HCT116 (cell line): Measurements from ENCODE around the gene UBE3C. TPM values are rescaled to one million over a fixed set of nuclear protein-coding genes. Genes with fewer than 3 reads are reported as not detected.

ENCODE experiments used
- ATAC-seq: fragments of 200-7000 bp; cut with Tn5 transposase; 2 replicates; pipeline ENCODE4 v1.9.1; 2020; ENCODE audit warnings: mild to moderate bottlenecking, moderate library complexity
- BruUV-seq: library from RNA; stranded (reverse); fragments of 400-500 nt; replicated peaks from 2 replicates; lab custom pipeline; 2021; lab: Mats Ljungman, UMichigan
- CTCF ChIA-PET: fragments of 300-600 bp; sonication (Branson Sonifier 250); formaldehyde crosslinking; loops from one replicate; lab custom pipeline; 2021; ENCODE audit warnings: antibody characterized with exemption; lab: Charles Lee
- POLR2A ChIA-PET: fragments of 300-600, 350-600 bp; sonication (Branson Sonifier 250); formaldehyde crosslinking; loops from one replicate; lab custom pipeline; 2021; ENCODE audit warnings: antibody characterized with exemption; lab: Charles Lee
- RAD21 ChIA-PET, 2 experiments: fragments of 300-600 bp; sonication (Branson Sonifier 250); formaldehyde crosslinking; loops; one replicate each; lab custom pipeline; 2023; ENCODE audit warnings: low total read pairs in 2 of 2; ENCODE audit not compliant: uncharacterized antibody in 2 of 2, unreplicated experiment in 2 of 2, low non-redundant PET in 1 of 2; lab: Charles Lee
- DNase-seq: peaks from one replicate; pipeline ENCODE4 v3.0.0-alpha.2; 2010; ENCODE audit warnings: low read depth, low spot score
- H2AFZ ChIP-seq: fragments of 200-600 bp; shearing (Covaris generic), sonication (generic); 2 replicates; pipeline ENCODE4 v1.6.1; 2017; ENCODE audit warnings: low read depth, mixed run types, mixed read lengths, antibody characterized with exemption, low read length; ENCODE audit not compliant: poor library complexity, severe bottlenecking
- H3K27ac ChIP-seq: 2 replicates; pipeline ENCODE4 v1.5.1; 2012; ENCODE audit warnings: low read depth, low read length
- H3K27me3 ChIP-seq: fragments of 200-600 bp; sonication (generic); 2 replicates; pipeline ENCODE4 v1.6.1; 2016; ENCODE audit warnings: mixed run types, low read length, mixed read lengths; ENCODE audit not compliant: insufficient read depth
- H3K36me3 ChIP-seq, 2 experiments: fragments of 200-500 bp in 1 of 2; fragments of 200-600 bp in 1 of 2; sonication (Bioruptor generic) in 1 of 2; sonication (generic) in 1 of 2; 2 replicates each; pipeline versions ENCODE4 v1.5.1 to v1.6.1; 2014 to 2016; ENCODE audit warnings: low read length in 2 of 2, inconsistent platforms in 1 of 2, mixed read lengths in 1 of 2, mixed run types in 1 of 2; ENCODE audit not compliant: insufficient read depth in 2 of 2, control insufficient read depth in 1 of 2
- H3K4me1 ChIP-seq, 2 experiments: fragments of 200-600 bp in 1 of 2; sonication (generic) in 1 of 2; 2 replicates each; pipeline versions ENCODE4 v1.5.1 to v1.6.1; 2012 to 2017; ENCODE audit warnings: low read length in 2 of 2, inconsistent platforms in 1 of 2, mild to moderate bottlenecking in 1 of 2, mixed read lengths in 1 of 2, mixed run types in 1 of 2, moderate library complexity in 1 of 2; ENCODE audit not compliant: insufficient read depth in 2 of 2, control insufficient read depth in 1 of 2
- H3K4me2 ChIP-seq: fragments of 200-600 bp; sonication (generic); 2 replicates; pipeline ENCODE4 v1.6.1; 2017; ENCODE audit warnings: mixed run types, low read length, mixed read lengths
- H3K4me3 ChIP-seq, 2 experiments: fragments of 200-600 bp in 1 of 2; sonication (generic) in 1 of 2; replicated peaks in 1 of 2; 2 replicates each; pipeline ENCODE4 v1.5.1; 2011 to 2016; ENCODE audit warnings: low read length in 2 of 2, control low read depth in 1 of 2, low read depth in 1 of 2, mild to moderate bottlenecking in 1 of 2, mixed read lengths in 1 of 2, mixed run types in 1 of 2
- H3K79me2 ChIP-seq: fragments of 200-600 bp; sonication (generic); 2 replicates; pipeline ENCODE4 v1.6.1; 2017; ENCODE audit warnings: mild to moderate bottlenecking, mixed run types, low read length, moderate library complexity, mixed read lengths; ENCODE audit not compliant: insufficient read depth
- H3K9ac ChIP-seq: fragments of 200-600 bp; sonication (generic); 2 replicates; pipeline ENCODE4 v1.6.1; 2016; ENCODE audit warnings: low read length, mixed read lengths
- H3K9me2 ChIP-seq: fragments of 200-600 bp; sonication (generic), shearing (Covaris generic); 2 replicates; pipeline ENCODE4 v1.6.1; 2017; ENCODE audit warnings: mixed run types, mild to moderate bottlenecking, moderate library complexity; ENCODE audit not compliant: insufficient read depth
- H3K9me3 ChIP-seq, 2 experiments: fragments of 200-500 bp in 1 of 2; fragments of 200-600 bp in 1 of 2; sonication (Bioruptor generic) in 1 of 2; sonication (generic) in 1 of 2; 2 replicates each; pipeline ENCODE4 v1.6.1; 2014 to 2017; ENCODE audit warnings: low read length in 2 of 2, mixed read lengths in 2 of 2, inconsistent platforms in 1 of 2, low read depth in 1 of 2, mild to moderate bottlenecking in 1 of 2, mixed run types in 1 of 2, moderate library complexity in 1 of 2; ENCODE audit not compliant: control insufficient read depth in 1 of 2, insufficient read depth in 1 of 2
- H4K20me1 ChIP-seq: fragments of 200-600 bp; sonication (generic), shearing (Covaris generic); 2 replicates; pipeline ENCODE4 v1.6.1; 2017; ENCODE audit warnings: mixed run types, mild to moderate bottlenecking, moderate library complexity; ENCODE audit not compliant: insufficient read depth
- ATF3 ChIP-seq: IDR thresholded peaks from 2 replicates; pipeline ENCODE4 v1.6.1; 2012
- CTCF ChIP-seq, 3 experiments: fragments of 200-600 bp in 1 of 3; sonication (generic) in 1 of 3; IDR thresholded peaks in 2 of 3; conservative IDR thresholded peaks in 1 of 3; 2 replicates each; pipeline ENCODE4 v1.5.1; 2012 to 2017; ENCODE audit warnings: low read depth in 2 of 3, low read length in 2 of 3, antibody characterized with exemption in 1 of 3, borderline replicate concordance in 1 of 3, control low read depth in 1 of 3, mild to moderate bottlenecking in 1 of 3, mixed read lengths in 1 of 3, mixed run types in 1 of 3, moderate library complexity in 1 of 3; ENCODE audit not compliant: insufficient read depth in 1 of 3
- EGR1 ChIP-seq: IDR thresholded peaks from 2 replicates; pipeline ENCODE4 v1.6.1; 2012; ENCODE audit warnings: low read depth
- ELF1 ChIP-seq: IDR thresholded peaks from 2 replicates; pipeline ENCODE4 v1.6.1; 2012; ENCODE audit warnings: low read depth, borderline replicate concordance
- EZH2 ChIP-seq: fragments of 200-600 bp; sonication (generic); IDR thresholded peaks from 2 replicates; pipeline ENCODE4 v1.6.1; 2017; ENCODE audit warnings: antibody characterized with exemption, mixed run types
- FOSL1 ChIP-seq: IDR thresholded peaks from 2 replicates; pipeline ENCODE4 v1.6.1; 2012; ENCODE audit warnings: low read depth
- JUND ChIP-seq: IDR thresholded peaks from 2 replicates; pipeline ENCODE4 v1.6.1; 2012
- POLR2AphosphoS5 ChIP-seq: IDR thresholded peaks from 2 replicates; pipeline ENCODE4 v1.6.1; 2011; ENCODE audit warnings: mild to moderate bottlenecking, low read depth, low read length, moderate library complexity
- REST ChIP-seq: IDR thresholded peaks from 2 replicates; pipeline ENCODE4 v1.6.1; 2012; ENCODE audit warnings: low read depth
- SIN3A ChIP-seq: IDR thresholded peaks from 2 replicates; pipeline ENCODE4 v1.6.1; 2012; ENCODE audit warnings: low read depth
- SRF ChIP-seq: IDR thresholded peaks from 2 replicates; pipeline ENCODE4 v1.6.1; 2012; ENCODE audit warnings: low read depth
- YY1 ChIP-seq: IDR thresholded peaks from 2 replicates; pipeline ENCODE4 v1.6.1; 2011; ENCODE audit warnings: low read length, low read depth, moderate library complexity, mild to moderate bottlenecking; ENCODE audit not compliant: insufficient replicate concordance; ENCODE audit errors: extremely low read depth
- ZBTB33 ChIP-seq: IDR thresholded peaks from 2 replicates; pipeline ENCODE4 v1.6.1; 2011; ENCODE audit warnings: mild to moderate bottlenecking, low read length, moderate library complexity; ENCODE audit not compliant: insufficient replicate concordance; ENCODE audit errors: extremely low read depth
- ZFX ChIP-seq: fragments of 450-650 bp; IDR thresholded peaks from 2 replicates; pipeline ENCODE4 v1.6.1; 2017
- intact Hi-C: fragments of 100-400 bp; cut with micrococcal nuclease; formaldehyde crosslinking; loops from 2 replicates; pipeline ENCODE4 v1.10.0; 2022
- total RNA-seq: library from RNA; stranded (reverse); gene quantifications from one replicate; pipeline ENCODE4 v1.2.1, GENCODE V29; 2021; ENCODE audit not compliant: unreplicated experiment

Gene UBE3C
- total RNA-seq, 1 experiment from 2014 or later, result 68.3 TPM

GRCh38 chr7:157295338-157295737 is 156.6 kb downstream of the UBE3C start (continued):
- TF ChIP-seq JUND (no peak), ZBTB33 (no peak)
- TF ChIP-seq, all 23 proteins: peak for 0

- Histone ChIP-seq H3K4me1 (peaks cover 24 to 52% of the 10 kb centered on the region in 2 experiments), H3K9ac (no peak overlapping the region), H2AFZ (no peak overlapping the region), H3K79me2 (no peaks in the 10 kb centered on the region), H3K4me3 (no peak overlapping the region), H4K20me1 (no peaks in the 10 kb centered on the region), H3K27ac (no peak overlapping the region), H3K9me2 (no peaks in the 10 kb centered on the region), H3K9me3 (no peaks in the 10 kb centered on the region), H3K27me3 (no peaks in the 10 kb centered on the region), H3K36me3 (no peaks in the 10 kb centered on the region), H3K4me2 (no peak overlapping the region)
- BruUV-seq, result no TSS peak
- no peak for TF ChIP-seq ELF1
- no peak for TF ChIP-seq REST
- no peak for TF ChIP-seq FOSL1
- TF ChIP-seq ZFX, result no peak
- TF ChIP-seq YY1, result no peak
- no peak for TF ChIP-seq ATF3
- no peak for TF ChIP-seq SIN3A
- no peak for TF ChIP-seq SRF
- TF ChIP-seq POLR2AphosphoS5, result no peak
- no peak for TF ChIP-seq EGR1
- no peak for TF ChIP-seq CTCF (IDR thresholded peaks at IDR 0.05 in 2 of 3, conservative IDR thresholded peaks at IDR 0.05 in 1 of 3; ENCODE audit: borderline replicate concordance in 1 of 3, insufficient read depth in 1 of 3, low read depth in 2 of 3, low read length in 2 of 3)
- TF ChIP-seq EZH2, result no peak
- POLR2A ChIA-PET, result no interaction called here
- CTCF ChIA-PET, result no interaction called here
- RAD21 ChIA-PET, result no interaction called here
- no peak for DNase-seq
- no peak for ATAC-seq
- intact Hi-C loops, result no loop called here
These were observed 158.5 kb downstream of the UBE3C start for GRCh38 chr7:157297185-157297584.
